GM23338 (cell line): ENCODE results near the gene BABAM1. TPM values are rescaled to one million over a fixed set of nuclear protein-coding genes. Genes with fewer than 3 reads are reported as not detected.

Experiments used
- ATAC-seq: fragments of 200-7000 bp; cut with Tn5 transposase; 3 replicates; pipeline ENCODE4 v1.9.1; 2020
- DNase-seq: peaks from one replicate; pipeline ENCODE4 v3.0.0-alpha.2; 2015; ENCODE audit warnings: low spot score
- H2AFZ ChIP-seq: fragments of 200-600 bp; sonication (generic); 2 replicates; pipeline ENCODE4 v1.8.0; 2016; ENCODE audit warnings: antibody characterized with exemption, mild to moderate bottlenecking, moderate library complexity
- H3F3A ChIP-seq: fragments of 200-600 bp; sonication (generic); replicated peaks from 2 replicates; pipeline ENCODE4 v1.8.0; 2017; ENCODE audit warnings: antibody characterized with exemption, mixed run types, low read depth
- H3K27ac ChIP-seq: fragments of 200-600 bp; sonication (generic); 2 replicates; pipeline ENCODE4 v1.6.1; 2016; ENCODE audit warnings: low read depth
- H3K27me3 ChIP-seq: fragments of 200-600 bp; sonication (generic); 2 replicates; pipeline ENCODE4 v1.8.0; 2016; ENCODE audit warnings: mild to moderate bottlenecking, mixed run types, moderate library complexity; ENCODE audit not compliant: insufficient read depth
- H3K36me3 ChIP-seq: fragments of 200-600 bp; sonication (generic); 2 replicates; pipeline ENCODE4 v1.8.0; 2016; ENCODE audit warnings: mild to moderate bottlenecking; ENCODE audit not compliant: insufficient read depth
- H3K4me1 ChIP-seq: fragments of 200-600 bp; sonication (generic); 2 replicates; pipeline ENCODE4 v1.8.0; 2016; ENCODE audit warnings: mild to moderate bottlenecking, moderate library complexity; ENCODE audit not compliant: insufficient read depth
- H3K4me2 ChIP-seq: fragments of 200-600 bp; sonication (generic); 2 replicates; pipeline ENCODE4 v1.7.1; 2017; ENCODE audit warnings: mixed run types
- H3K4me3 ChIP-seq: fragments of 200-600 bp; sonication (generic); 2 replicates; pipeline ENCODE4 v1.6.1; 2016; ENCODE audit warnings: mixed run types
- H3K79me2 ChIP-seq: fragments of 200-600 bp; sonication (generic); replicated peaks from 2 replicates; pipeline ENCODE4 v1.8.0; 2017; ENCODE audit warnings: mild to moderate bottlenecking; ENCODE audit not compliant: insufficient read depth
- H3K9me2 ChIP-seq: fragments of 200-600 bp; sonication (generic); 2 replicates; pipeline ENCODE4 v1.8.0; 2017; ENCODE audit not compliant: insufficient read depth
- H4K20me1 ChIP-seq: fragments of 200-600 bp; sonication (generic); replicated peaks from 2 replicates; pipeline ENCODE4 v1.8.0; 2017; ENCODE audit warnings: mild to moderate bottlenecking; ENCODE audit not compliant: insufficient read depth
- H3K27ac Mint-ChIP-seq: 2 replicates; pipeline ENCODE4 v1.8.0; 2020; ENCODE audit warnings: inconsistent platforms, mild to moderate bottlenecking, moderate library complexity, mixed read lengths
- H3K27me3 Mint-ChIP-seq: 3 replicates; pipeline ENCODE4 v1.8.0; 2022; ENCODE audit warnings: low read depth, mild to moderate bottlenecking, moderate library complexity, mixed read lengths, inconsistent platforms; ENCODE audit not compliant: insufficient read depth, poor library complexity
- H3K36me3 Mint-ChIP-seq: 3 replicates; pipeline ENCODE4 v1.8.0; 2021; ENCODE audit warnings: low read depth, mild to moderate bottlenecking, inconsistent platforms, moderate library complexity, mixed read lengths
- H3K4me1 Mint-ChIP-seq: 3 replicates; pipeline ENCODE4 v1.8.0; 2020; ENCODE audit warnings: mild to moderate bottlenecking, inconsistent platforms, mixed read lengths
- H3K4me3 Mint-ChIP-seq: 3 replicates; pipeline ENCODE4 v1.8.0; 2021; ENCODE audit warnings: moderate library complexity, mild to moderate bottlenecking, inconsistent platforms, mixed read lengths
- H3K9me3 Mint-ChIP-seq: 3 replicates; pipeline ENCODE4 v1.8.0; 2020; ENCODE audit warnings: moderate library complexity, mild to moderate bottlenecking, inconsistent platforms, mixed read lengths
- CREB1 ChIP-seq: fragments of 250-450 bp; sonication (Bioruptor Pico); IDR thresholded peaks from 2 replicates; pipeline ENCODE4 v1.5.0; 2020; ENCODE audit warnings: low read depth, mild to moderate bottlenecking, moderate library complexity
- CTCF ChIP-seq, 2 experiments: fragments of 200-600 bp in 1 of 2; sonication (generic) in 1 of 2; conservative IDR thresholded peaks; 2 replicates each; pipeline versions ENCODE4 v1.5.1 to v1.6.1; 2016 to 2017; ENCODE audit warnings: antibody characterized with exemption in 2 of 2, low read depth in 2 of 2, mild to moderate bottlenecking in 2 of 2, moderate library complexity in 1 of 2
- ETS1 ChIP-seq: IDR thresholded peaks from 2 replicates; pipeline ENCODE4 v1.6.1; 2016; ENCODE audit warnings: antibody characterized with exemption
- EZH2 ChIP-seq: fragments of 200-600 bp; sonication (generic); IDR thresholded peaks from one replicate; pipeline ENCODE4 v1.8.0; 2017; ENCODE audit warnings: antibody characterized with exemption, mild to moderate bottlenecking, low read depth; ENCODE audit not compliant: unreplicated experiment
- EZH2phosphoT487 ChIP-seq: fragments of 200-600 bp; sonication (generic); IDR thresholded peaks from one replicate; pipeline ENCODE4 v1.8.1; 2018; ENCODE audit warnings: antibody characterized with exemption; ENCODE audit not compliant: unreplicated experiment
- JUNB ChIP-seq: IDR thresholded peaks from one replicate; pipeline ENCODE4 v1.6.1; 2016; ENCODE audit warnings: antibody characterized with exemption; ENCODE audit not compliant: unreplicated experiment
- NANOG ChIP-seq: IDR thresholded peaks from 2 replicates; pipeline ENCODE4 v1.6.1; 2016; ENCODE audit warnings: antibody characterized with exemption, borderline replicate concordance
- POLR2AphosphoS5 ChIP-seq: IDR thresholded peaks from 2 replicates; pipeline ENCODE4 v1.6.1; 2016; ENCODE audit warnings: antibody characterized with exemption, low read depth
- STAT1 ChIP-seq: IDR thresholded peaks from one replicate; pipeline ENCODE4 v1.6.1; 2016; ENCODE audit warnings: antibody characterized with exemption; ENCODE audit not compliant: unreplicated experiment
- ZNF114 ChIP-seq: fragments of 250-450 bp; sonication (Bioruptor Pico); IDR thresholded peaks from 2 replicates; pipeline ENCODE4 v1.5.0; 2020; ENCODE audit warnings: mild to moderate bottlenecking, moderate library complexity
- ZNF331 ChIP-seq: fragments of 250-450 bp; sonication (Bioruptor Pico); IDR thresholded peaks from 2 replicates; pipeline ENCODE4 v1.5.0; 2020; ENCODE audit warnings: low read depth, mild to moderate bottlenecking, moderate library complexity
- polyA plus RNA-seq: library from polyadenylated mRNA; unstranded; fragments of >200 nt; fragmentation: Nextera tagmentation; extraction: Ambion mirVana; gene quantifications from 2 replicates; pipeline ENCODE4 v1.2.1, GENCODE V29; 2016
- total RNA-seq: library from RNA; depleted of rRNA; stranded (reverse); fragments of >200 nt; shearing (Covaris generic); gene quantifications from 2 replicates; pipeline ENCODE4 v1.2.3, GENCODE V29; 2014
- TF ChIP-seq, protein P1 (sequence below): IDR thresholded peaks from one replicate; pipeline ENCODE4 v1.6.1; 2018; ENCODE audit warnings: antibody characterized with exemption; ENCODE audit not compliant: unreplicated experiment
- TF ChIP-seq, protein P2 (sequence below): fragments of 250-450 bp; sonication (Bioruptor Pico); IDR thresholded peaks from 2 replicates; pipeline ENCODE4 v1.5.0; 2020; ENCODE audit warnings: mild to moderate bottlenecking, moderate library complexity

Gene BABAM1
- total and polyA plus RNA-seq, 2 experiments from 2014 or later: 78.1 to 95.0 TPM

- no peaks in the 10 kb centered on the region for H3K27me3 ChIP-seq
- H3K27ac ChIP-seq: peak within 1 kb of the TSS; percentile 92
- peaks cover 44% of the 10 kb centered on the region for H3F3A ChIP-seq
- peaks cover 44% of the 10 kb centered on the region for H3K4me1 ChIP-seq
- H3K4me1 Mint-ChIP-seq: peaks cover 41% of the 10 kb centered on the region
- H3K27me3 Mint-ChIP-seq: peaks cover 31% of the 10 kb centered on the region
- peaks cover 10% of the 10 kb centered on the region for H3K36me3 Mint-ChIP-seq
- peak; percentile 99 for DNase-seq
- no peaks in the 10 kb centered on the region for H3K9me2 ChIP-seq
- ATAC-seq: peak; percentile 43
- no peaks in the 10 kb centered on the region for H3K36me3 ChIP-seq
- TF ChIP-seq NANOG: no peak
- no peak for TF ChIP-seq CREB1
- TF ChIP-seq, protein P1, sequence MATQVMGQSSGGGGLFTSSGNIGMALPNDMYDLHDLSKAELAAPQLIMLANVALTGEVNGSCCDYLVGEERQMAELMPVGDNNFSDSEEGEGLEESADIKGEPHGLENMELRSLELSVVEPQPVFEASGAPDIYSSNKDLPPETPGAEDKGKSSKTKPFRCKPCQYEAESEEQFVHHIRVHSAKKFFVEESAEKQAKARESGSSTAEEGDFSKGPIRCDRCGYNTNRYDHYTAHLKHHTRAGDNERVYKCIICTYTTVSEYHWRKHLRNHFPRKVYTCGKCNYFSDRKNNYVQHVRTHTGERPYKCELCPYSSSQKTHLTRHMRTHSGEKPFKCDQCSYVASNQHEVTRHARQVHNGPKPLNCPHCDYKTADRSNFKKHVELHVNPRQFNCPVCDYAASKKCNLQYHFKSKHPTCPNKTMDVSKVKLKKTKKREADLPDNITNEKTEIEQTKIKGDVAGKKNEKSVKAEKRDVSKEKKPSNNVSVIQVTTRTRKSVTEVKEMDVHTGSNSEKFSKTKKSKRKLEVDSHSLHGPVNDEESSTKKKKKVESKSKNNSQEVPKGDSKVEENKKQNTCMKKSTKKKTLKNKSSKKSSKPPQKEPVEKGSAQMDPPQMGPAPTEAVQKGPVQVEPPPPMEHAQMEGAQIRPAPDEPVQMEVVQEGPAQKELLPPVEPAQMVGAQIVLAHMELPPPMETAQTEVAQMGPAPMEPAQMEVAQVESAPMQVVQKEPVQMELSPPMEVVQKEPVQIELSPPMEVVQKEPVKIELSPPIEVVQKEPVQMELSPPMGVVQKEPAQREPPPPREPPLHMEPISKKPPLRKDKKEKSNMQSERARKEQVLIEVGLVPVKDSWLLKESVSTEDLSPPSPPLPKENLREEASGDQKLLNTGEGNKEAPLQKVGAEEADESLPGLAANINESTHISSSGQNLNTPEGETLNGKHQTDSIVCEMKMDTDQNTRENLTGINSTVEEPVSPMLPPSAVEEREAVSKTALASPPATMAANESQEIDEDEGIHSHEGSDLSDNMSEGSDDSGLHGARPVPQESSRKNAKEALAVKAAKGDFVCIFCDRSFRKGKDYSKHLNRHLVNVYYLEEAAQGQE: no peak
- no peak for TF ChIP-seq STAT1
- TF ChIP-seq ETS1: peak; percentile 67; the same call in 1 of the 2 replicates
- TF ChIP-seq EZH2phosphoT487: no peak
- TF ChIP-seq EZH2: no peak
- TF ChIP-seq ZNF114 (CRISPR knock-in tag): no peak
- TF ChIP-seq CTCF (conservative IDR thresholded peaks at IDR 0.05; ENCODE audit: low read depth in 2 of 2): peak; percentile 65 to 74
- TF ChIP-seq, protein P2, sequence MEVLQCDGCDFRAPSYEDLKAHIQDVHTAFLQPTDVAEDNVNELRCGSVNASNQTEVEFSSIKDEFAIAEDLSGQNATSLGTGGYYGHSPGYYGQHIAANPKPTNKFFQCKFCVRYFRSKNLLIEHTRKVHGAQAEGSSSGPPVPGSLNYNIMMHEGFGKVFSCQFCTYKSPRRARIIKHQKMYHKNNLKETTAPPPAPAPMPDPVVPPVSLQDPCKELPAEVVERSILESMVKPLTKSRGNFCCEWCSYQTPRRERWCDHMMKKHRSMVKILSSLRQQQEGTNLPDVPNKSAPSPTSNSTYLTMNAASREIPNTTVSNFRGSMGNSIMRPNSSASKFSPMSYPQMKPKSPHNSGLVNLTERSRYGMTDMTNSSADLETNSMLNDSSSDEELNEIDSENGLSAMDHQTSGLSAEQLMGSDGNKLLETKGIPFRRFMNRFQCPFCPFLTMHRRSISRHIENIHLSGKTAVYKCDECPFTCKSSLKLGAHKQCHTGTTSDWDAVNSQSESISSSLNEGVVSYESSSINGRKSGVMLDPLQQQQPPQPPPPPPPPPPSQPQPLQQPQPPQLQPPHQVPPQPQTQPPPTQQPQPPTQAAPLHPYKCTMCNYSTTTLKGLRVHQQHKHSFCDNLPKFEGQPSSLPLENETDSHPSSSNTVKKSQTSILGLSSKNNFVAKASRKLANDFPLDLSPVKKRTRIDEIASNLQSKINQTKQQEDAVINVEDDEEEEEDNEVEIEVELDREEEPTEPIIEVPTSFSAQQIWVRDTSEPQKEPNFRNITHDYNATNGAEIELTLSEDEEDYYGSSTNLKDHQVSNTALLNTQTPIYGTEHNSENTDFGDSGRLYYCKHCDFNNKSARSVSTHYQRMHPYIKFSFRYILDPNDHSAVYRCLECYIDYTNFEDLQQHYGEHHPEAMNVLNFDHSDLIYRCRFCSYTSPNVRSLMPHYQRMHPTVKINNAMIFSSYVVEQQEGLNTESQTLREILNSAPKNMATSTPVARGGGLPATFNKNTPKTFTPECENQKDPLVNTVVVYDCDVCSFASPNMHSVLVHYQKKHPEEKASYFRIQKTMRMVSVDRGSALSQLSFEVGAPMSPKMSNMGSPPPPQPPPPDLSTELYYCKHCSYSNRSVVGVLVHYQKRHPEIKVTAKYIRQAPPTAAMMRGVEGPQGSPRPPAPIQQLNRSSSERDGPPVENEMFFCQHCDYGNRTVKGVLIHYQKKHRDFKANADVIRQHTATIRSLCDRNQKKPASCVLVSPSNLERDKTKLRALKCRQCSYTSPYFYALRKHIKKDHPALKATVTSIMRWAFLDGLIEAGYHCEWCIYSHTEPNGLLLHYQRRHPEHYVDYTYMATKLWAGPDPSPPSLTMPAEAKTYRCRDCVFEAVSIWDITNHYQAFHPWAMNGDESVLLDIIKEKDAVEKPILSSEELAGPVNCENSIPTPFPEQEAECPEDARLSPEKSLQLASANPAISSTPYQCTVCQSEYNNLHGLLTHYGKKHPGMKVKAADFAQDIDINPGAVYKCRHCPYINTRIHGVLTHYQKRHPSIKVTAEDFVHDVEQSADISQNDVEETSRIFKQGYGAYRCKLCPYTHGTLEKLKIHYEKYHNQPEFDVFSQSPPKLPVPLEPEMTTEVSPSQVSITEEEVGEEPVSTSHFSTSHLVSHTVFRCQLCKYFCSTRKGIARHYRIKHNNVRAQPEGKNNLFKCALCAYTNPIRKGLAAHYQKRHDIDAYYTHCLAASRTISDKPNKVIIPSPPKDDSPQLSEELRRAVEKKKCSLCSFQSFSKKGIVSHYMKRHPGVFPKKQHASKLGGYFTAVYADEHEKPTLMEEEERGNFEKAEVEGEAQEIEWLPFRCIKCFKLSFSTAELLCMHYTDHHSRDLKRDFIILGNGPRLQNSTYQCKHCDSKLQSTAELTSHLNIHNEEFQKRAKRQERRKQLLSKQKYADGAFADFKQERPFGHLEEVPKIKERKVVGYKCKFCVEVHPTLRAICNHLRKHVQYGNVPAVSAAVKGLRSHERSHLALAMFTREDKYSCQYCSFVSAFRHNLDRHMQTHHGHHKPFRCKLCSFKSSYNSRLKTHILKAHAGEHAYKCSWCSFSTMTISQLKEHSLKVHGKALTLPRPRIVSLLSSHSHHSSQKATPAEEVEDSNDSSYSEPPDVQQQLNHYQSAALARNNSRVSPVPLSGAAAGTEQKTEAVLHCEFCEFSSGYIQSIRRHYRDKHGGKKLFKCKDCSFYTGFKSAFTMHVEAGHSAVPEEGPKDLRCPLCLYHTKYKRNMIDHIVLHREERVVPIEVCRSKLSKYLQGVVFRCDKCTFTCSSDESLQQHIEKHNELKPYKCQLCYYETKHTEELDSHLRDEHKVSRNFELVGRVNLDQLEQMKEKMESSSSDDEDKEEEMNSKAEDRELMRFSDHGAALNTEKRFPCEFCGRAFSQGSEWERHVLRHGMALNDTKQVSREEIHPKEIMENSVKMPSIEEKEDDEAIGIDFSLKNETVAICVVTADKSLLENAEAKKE (CRISPR knock-in tag): no peak
- TF ChIP-seq POLR2AphosphoS5: peak; percentile 79
- no peak for TF ChIP-seq ZNF331 (CRISPR knock-in tag)
- no peak for TF ChIP-seq JUNB
- peaks cover 20% of the 10 kb centered on the region for H3K79me2 ChIP-seq
- H3K4me3 Mint-ChIP-seq: peak within 1 kb of the TSS; percentile 95
- no peaks in the 10 kb centered on the region; the same call in 1 of the 3 replicates for H3K9me3 Mint-ChIP-seq
- peak within 1 kb of the TSS; percentile 97 for H3K27ac Mint-ChIP-seq
- peak within 1 kb of the TSS; percentile 91 for H3K4me3 ChIP-seq
- H2AFZ ChIP-seq: peak within 1 kb of the TSS; percentile 11; the same call in 1 of the 2 replicates
- H4K20me1 ChIP-seq: peaks cover 10% of the 10 kb centered on the region
- H3K4me2 ChIP-seq: peak within 1 kb of the TSS; percentile 79
These were observed 38.5 kb downstream of the BABAM1 start, which contains the start of gene MRPL34 for GRCh38 chr19:17305517-17306284. Gene MRPL34, plus strand, starts transcription at chr19:17305872. Its CDS starts 21 bp downstream, at chr19:17305893.
